ENCODE results near the gene PARD3.

- TF ChIP-seq CTCF (IDR thresholded peaks at IDR 0.05) (no peak), POLR2A (IDR thresholded peaks at IDR 0.05) (no peak)
Observed at GRCh38 chr10:34480345-34480744, 334.8 kb downstream of the PARD3 start.
